K562 (cell line): Measurements from ENCODE around the gene ZXDB. TPM values are rescaled to one million over a fixed set of nuclear protein-coding genes. Genes with fewer than 3 reads are reported as not detected.
A peak's percentile ranks its signal among the peaks of the same experiment; 100 is the strongest.
"Not testable (repeated sequence)": the region's sequence is repeated elsewhere in the genome, so short reads cannot be mapped to it uniquely, and the experiment has no call there.

ENCODE experiments used
- ATAC-seq: fragments of 200-7000 bp; cut with Tn5 transposase; 3 replicates; pipeline ENCODE4 v1.9.1; 2020; ENCODE audit warnings: moderate library complexity
- BruUV-seq: library from RNA; stranded (reverse); fragments of 400-500 nt; replicated peaks from 2 replicates; lab custom pipeline; 2021; lab: Mats Ljungman, UMichigan
- CTCF ChIA-PET: fragments of 300-600 bp; formaldehyde crosslinking; extraction: SDS; loops from one replicate; lab custom pipeline; 2021; ENCODE audit warnings: low intra/inter-chr PET ratio; lab: Yijun Ruan, JAX
- POLR2A ChIA-PET: fragments of 300-600, 350-650 bp; sonication (Branson Sonifier 250); formaldehyde crosslinking; extraction: SDS; loops from one replicate; lab custom pipeline; 2021; ENCODE audit warnings: antibody characterized with exemption, inconsistent platforms; lab: Yijun Ruan, JAX
- DNase-seq, 4 experiments: peaks; one replicate each; pipeline versions ENCODE4 v3.0.0 to v3.0.0-alpha.2; 2011 to 2018; ENCODE audit warnings: low spot score in 3 of 4, mixed read lengths in 3 of 4; ENCODE audit errors: extremely low read depth in 1 of 4
- FAIRE-seq: peaks from 2 replicates; lab custom pipeline; 2011; peaks lifted over from hg19 to GRCh38; lab: Jason Lieb, UNC
- H2AFZ ChIP-seq: 2 replicates; pipeline ENCODE4 v1.6.0; 2011; ENCODE audit warnings: low read depth, low read length, control low read depth, inconsistent platforms
- H3K27ac ChIP-seq: fragments of 200-600 bp; 3 replicates; pipeline ENCODE4 v1.8.0; 2011; ENCODE audit warnings: low read depth, mild to moderate bottlenecking, control low read depth, inconsistent platforms, low read length, moderate library complexity, mixed read lengths; ENCODE audit errors: extremely low read depth
- H3K27me3 ChIP-seq, 2 experiments: fragments of 300-600 bp in 1 of 2; 2 replicates in 1 of 2; 3 replicates in 1 of 2; pipeline versions ENCODE4 v1.6.0 to v1.8.0; 2011; ENCODE audit warnings: inconsistent platforms in 2 of 2, low read length in 2 of 2, mild to moderate bottlenecking in 1 of 2, mixed read lengths in 1 of 2, moderate library complexity in 1 of 2; ENCODE audit not compliant: control insufficient read depth in 2 of 2, insufficient read depth in 2 of 2
- H3K36me3 ChIP-seq: fragments of 300-600 bp; 3 replicates; pipeline ENCODE4 v1.8.0; 2011; ENCODE audit warnings: mild to moderate bottlenecking, low read length, inconsistent platforms; ENCODE audit not compliant: control insufficient read depth, insufficient read depth
- H3K4me1 ChIP-seq, 2 experiments: fragments of 200-600 bp in 1 of 2; replicated peaks in 1 of 2; 2 replicates in 1 of 2; 3 replicates in 1 of 2; pipeline versions ENCODE4 v1.5.1 to v1.8.0; 2011; ENCODE audit warnings: inconsistent platforms in 2 of 2, low read length in 2 of 2, mild to moderate bottlenecking in 1 of 2, mixed read lengths in 1 of 2, moderate library complexity in 1 of 2; ENCODE audit not compliant: control insufficient read depth in 2 of 2, insufficient read depth in 2 of 2
- H3K4me2 ChIP-seq: 2 replicates; pipeline ENCODE4 v1.6.1; 2011; ENCODE audit warnings: low read length, control low read depth, inconsistent platforms, mixed read lengths; ENCODE audit not compliant: insufficient read depth
- H3K4me3 ChIP-seq: fragments of 200-600 bp; sonication (generic), shearing (Covaris generic); 2 replicates; pipeline ENCODE4 v1.5.1; 2016; ENCODE audit warnings: control low read depth, inconsistent platforms
- H3K79me2 ChIP-seq: fragments of 200-600 bp; 3 replicates; pipeline ENCODE4 v1.8.0; 2011; ENCODE audit warnings: low read length, inconsistent platforms; ENCODE audit not compliant: control insufficient read depth, insufficient read depth
- H3K9ac ChIP-seq, 2 experiments: 2 replicates each; pipeline versions ENCODE4 v1.6.0 to v1.6.1; 2011; ENCODE audit warnings: low read depth in 2 of 2, low read length in 2 of 2, control low read depth in 1 of 2, inconsistent platforms in 1 of 2, mild to moderate bottlenecking in 1 of 2, mixed read lengths in 1 of 2; ENCODE audit not compliant: insufficient read depth in 1 of 2
- H3K9me1 ChIP-seq: one replicate; pipeline ENCODE4 v1.6.0; 2011; ENCODE audit warnings: inconsistent platforms, mild to moderate bottlenecking, low read length, moderate library complexity; ENCODE audit not compliant: control insufficient read depth, insufficient read depth
- H3K9me3 ChIP-seq: replicated peaks from 2 replicates; pipeline ENCODE4 v1.5.1; 2011; ENCODE audit warnings: low read depth, low read length, inconsistent platforms; ENCODE audit not compliant: control insufficient read depth, insufficient read depth
- H4K20me1 ChIP-seq: replicated peaks from 2 replicates; pipeline ENCODE4 v1.6.1; 2011; ENCODE audit warnings: low read length, inconsistent platforms, mixed read lengths; ENCODE audit not compliant: control insufficient read depth, insufficient read depth
- BACH1 ChIP-seq: fragments of 200-800 bp; sonication (Bioruptor generic); IDR thresholded peaks from 2 replicates; pipeline ENCODE4 v1.6.1; 2016; ENCODE audit warnings: missing genetic modification characterization, missing compliant biosample characterization
- CBFA2T2 ChIP-seq: fragments of 450-650 bp; conservative IDR thresholded peaks from 2 replicates; pipeline ENCODE4 v1.6.1; 2017; ENCODE audit warnings: mild to moderate bottlenecking
- CBFA2T3 ChIP-seq: fragments of 450-650 bp; IDR thresholded peaks from 2 replicates; pipeline ENCODE4 v1.6.1; 2017
- CBX5 ChIP-seq: IDR thresholded peaks from 2 replicates; pipeline ENCODE4 v1.6.1; 2014; ENCODE audit warnings: low read depth, borderline replicate concordance
- HEY1 ChIP-seq: fragments of 250-450 bp; sonication (Bioruptor Pico); IDR thresholded peaks from 2 replicates; pipeline ENCODE4 v1.5.0; 2020; ENCODE audit warnings: mild to moderate bottlenecking, moderate library complexity, borderline replicate concordance
- HNRNPL ChIP-seq: fragments of 200-400 bp; formaldehyde crosslinking; IDR thresholded peaks from 2 replicates; pipeline ENCODE4 v1.6.1; 2017; ENCODE audit warnings: low read depth, mild to moderate bottlenecking, low read length
- NELFE ChIP-seq: IDR thresholded peaks from 2 replicates; pipeline ENCODE4 v1.6.1; 2011; ENCODE audit warnings: mild to moderate bottlenecking; ENCODE audit not compliant: insufficient read depth, insufficient read length
- SETDB1 ChIP-seq: IDR thresholded peaks from one replicate; pipeline ENCODE4 v1.6.1; 2012; ENCODE audit warnings: low read length, control low read depth, inconsistent platforms
- TRIM25 ChIP-seq: fragments of 450-650 bp; IDR thresholded peaks from 2 replicates; pipeline ENCODE4 v1.7.0; 2016; ENCODE audit warnings: borderline replicate concordance
- ZC3H4 ChIP-seq: sonication (generic); formaldehyde crosslinking; IDR thresholded peaks from 2 replicates; pipeline ENCODE4 v1.9.0; 2021; ENCODE audit warnings: missing genetic modification reagents, borderline replicate concordance
- ZNF316 ChIP-seq: fragments of 450-650 bp; IDR thresholded peaks from 2 replicates; pipeline ENCODE4 v1.6.1; 2016
- ZNF384 ChIP-seq: IDR thresholded peaks from 2 replicates; pipeline ENCODE4 v1.6.1; 2012; ENCODE audit warnings: low read depth, low read length, improper control_type of control experiment
- WGBS: fragments of 100-300 bp; shearing (Covaris generic); methylation state at CpG from one replicate; pipeline ENCODE4 v1.1.6; 2016; ENCODE audit warnings: low coverage, mixed read lengths; ENCODE audit not compliant: insufficient coverage; ENCODE audit errors: missing lambda C conversion rate; 5-methylcytosine and 5-hydroxymethylcytosine counted together
- in situ Hi-C: fragments of 300-500 bp; cut with MboI; formaldehyde crosslinking; loops from 4 replicates; pipeline ENCODE4 v1.15.0; 2018; ENCODE audit warnings: inconsistent platforms, mixed read lengths
- intact Hi-C: fragments of 100-400 bp; cut with micrococcal nuclease; formaldehyde crosslinking; loops from 2 replicates; pipeline ENCODE4 v1.14.2; 2022
- polyA plus RNA-seq, 8 experiments: library from polyadenylated mRNA; depleted of rRNA in 4 of 8; stranded (reverse) in 5 of 8; unstranded in 3 of 8; fragments of >200 nt; fragmentation: Nextera tagmentation in 2 of 8; fragmentation: Illumina TruSeq in 1 of 8; extraction: Ambion mirVana in 2 of 8; extraction: Trizol in 1 of 8; gene quantifications; 2 replicates each; pipeline versions ENCODE4 v1.2.1 to v1.2.3, GENCODE V29; 2011 to 2014; ENCODE audit warnings: inconsistent platforms in 1 of 8, missing spikeins in 1 of 8
- total RNA-seq, 7 experiments: library from RNA; depleted of rRNA in 6 of 7; stranded (reverse); fragments of >200 nt in 6 of 7; fragmentation: Illumina TruSeq in 2 of 7; extraction: Trizol in 2 of 7; gene quantifications; 2 replicates each; pipeline versions ENCODE4 v1.2.1 to v1.2.3, GENCODE V29; 2011 to 2021; ENCODE audit warnings: low replicate concordance in 1 of 7

Gene ZXDB
- total and polyA plus RNA-seq, 9 of the 15 experiments (the other 6 are each of a cell fraction or from before 2014, with no cell fraction given): 0.43 to 2.6 (median 2.0) TPM

GRCh38 chrX:57607295-57608187 is 15.7 kb downstream of the ZXDB start:
- Histone ChIP-seq H3K27ac (no peak overlapping the region), H3K9me3 (no peaks in the 10 kb centered on the region), H3K79me2 (no peaks in the 10 kb centered on the region), H3K27me3 (no peaks in the 10 kb centered on the region), H3K9ac (peak overlapping the region in 1 of 2 experiments; percentile 71; a peak in 2 of 4 replicates), H3K4me2 (peak overlapping the region; percentile 49), H4K20me1 (no peaks in the 10 kb centered on the region), H3K9me1 (no peaks in the 10 kb centered on the region), H2AFZ (peak overlapping the region; percentile 79), H3K36me3 (no peaks in the 10 kb centered on the region), H3K4me1 (no peaks in the 10 kb centered on the region; a peak in 1 of 5 replicates), H3K4me3 (0 out of 2 replicates have a peak overlapping the region, but pooled peaks have one; percentile 10)
- POLR2A ChIA-PET: no interaction called here
- DNase-seq (peak in 1 of 4 experiments; percentile 27), FAIRE-seq (no peak), ATAC-seq (peak; percentile 61)
- TF ChIP-seq CBFA2T2 (0 out of 2 replicates have a peak, but pooled peaks have one; percentile 18), ZC3H4 (CRISPR knock-in tag) (no peak), HNRNPL (no peak), SETDB1 (no peak), CBX5 (no peak), HEY1 (no peak), TRIM25 (no peak), ZNF384 (no peak), ZNF316 (0 out of 2 replicates have a peak, but pooled peaks have one; percentile 3), CBFA2T3 (peak; percentile 43), BACH1 (tag) (no peak), NELFE (no peak)
- in situ Hi-C loops (no loop called here), intact Hi-C loops (no loop called here)
- no TSS peak for BruUV-seq
- CTCF ChIA-PET: no interaction called here
- WGBS: 3% methylated on average over 15 of the region's 18 CpGs

GRCh38 chrX:57613351-57613750 is 21.5 kb downstream of the ZXDB start:
- not testable (repeated sequence) for H3K4me2 ChIP-seq, H3K9me3 ChIP-seq

More at GRCh38 chrX:57613351-57613750, 21.5 kb downstream of the ZXDB start:
- H3K79me2 ChIP-seq, CTCF ChIA-PET, H3K27ac ChIP-seq, H3K4me3 ChIP-seq, H3K36me3 ChIP-seq, in situ Hi-C loops, FAIRE-seq, H4K20me1 ChIP-seq, H3K4me1 ChIP-seq, DNase-seq, ATAC-seq, H3K9me1 ChIP-seq, H2AFZ ChIP-seq, H3K9ac ChIP-seq, POLR2A ChIA-PET, BruUV-seq, H3K27me3 ChIP-seq, intact Hi-C loops: not testable (repeated sequence)
- 0% methylated on average over 1 of the region's 1 CpG for WGBS
